ENCODE results near the gene PDLIM1.
A peak's percentile ranks its signal among the peaks of the same experiment; 100 is the strongest.
"Not testable (repeated sequence)": the region's sequence is repeated elsewhere in the genome, so short reads cannot be mapped to it uniquely, and the experiment has no call there.

PDLIM1 gene

DNA sequence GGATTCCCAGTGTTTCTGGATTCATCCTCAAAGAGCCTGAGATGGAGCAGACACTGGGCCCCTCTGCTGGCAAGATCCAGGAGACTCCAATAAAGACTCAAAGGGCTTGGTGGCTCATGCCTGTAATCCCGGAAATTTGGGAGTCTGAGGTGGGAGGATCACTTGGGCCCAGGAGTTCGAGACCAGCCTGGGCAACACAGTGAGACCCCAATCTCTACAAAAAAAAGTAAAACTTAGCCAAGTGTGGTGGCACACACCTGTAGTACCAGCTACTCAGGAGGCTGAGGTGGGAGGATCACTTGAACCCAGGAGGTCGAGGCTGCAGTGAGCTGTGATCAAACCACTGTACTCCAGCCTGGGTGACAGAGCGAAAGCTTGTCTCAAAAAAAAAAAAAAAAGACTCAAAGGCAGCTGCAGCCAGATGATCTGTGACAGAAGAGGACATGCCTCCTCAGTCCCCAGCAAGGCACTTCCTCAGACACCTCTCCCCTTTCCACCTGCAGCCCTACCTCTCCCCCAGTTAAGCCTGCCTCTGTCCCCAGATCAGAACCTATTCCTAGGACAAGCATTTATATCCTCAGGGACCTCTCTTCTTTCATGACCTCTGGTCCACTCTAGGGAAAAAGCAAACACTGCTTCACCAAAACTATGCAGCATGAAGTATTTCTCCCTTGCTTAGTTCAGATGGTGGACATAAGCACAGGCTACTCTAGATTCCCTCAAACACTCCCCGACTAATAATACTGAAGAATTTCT, 27.9 kb downstream of the PDLIM1 start:
- DNase-seq, result no peak

DNA sequence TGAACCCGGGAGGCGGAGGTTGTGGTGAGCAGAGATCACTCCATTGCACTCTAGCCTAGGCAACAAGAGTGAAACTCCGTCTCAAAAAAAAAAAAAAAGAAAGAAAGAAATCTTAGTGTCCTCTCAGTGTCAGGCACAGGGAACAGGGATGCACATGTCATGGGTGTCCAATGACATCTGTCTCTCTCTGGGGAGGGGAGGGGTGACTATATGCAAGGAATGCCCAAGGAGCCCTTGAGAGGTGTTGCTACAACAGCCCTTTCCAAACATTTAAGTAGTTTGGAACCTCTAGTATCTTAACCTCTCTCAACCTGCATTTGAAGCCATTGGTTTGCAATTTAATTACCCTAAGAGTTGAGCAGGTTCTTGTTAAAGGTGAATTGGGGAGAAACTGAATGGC, 28.9 kb downstream of the PDLIM1 start:
- DNase-seq, result no peak

DNA sequence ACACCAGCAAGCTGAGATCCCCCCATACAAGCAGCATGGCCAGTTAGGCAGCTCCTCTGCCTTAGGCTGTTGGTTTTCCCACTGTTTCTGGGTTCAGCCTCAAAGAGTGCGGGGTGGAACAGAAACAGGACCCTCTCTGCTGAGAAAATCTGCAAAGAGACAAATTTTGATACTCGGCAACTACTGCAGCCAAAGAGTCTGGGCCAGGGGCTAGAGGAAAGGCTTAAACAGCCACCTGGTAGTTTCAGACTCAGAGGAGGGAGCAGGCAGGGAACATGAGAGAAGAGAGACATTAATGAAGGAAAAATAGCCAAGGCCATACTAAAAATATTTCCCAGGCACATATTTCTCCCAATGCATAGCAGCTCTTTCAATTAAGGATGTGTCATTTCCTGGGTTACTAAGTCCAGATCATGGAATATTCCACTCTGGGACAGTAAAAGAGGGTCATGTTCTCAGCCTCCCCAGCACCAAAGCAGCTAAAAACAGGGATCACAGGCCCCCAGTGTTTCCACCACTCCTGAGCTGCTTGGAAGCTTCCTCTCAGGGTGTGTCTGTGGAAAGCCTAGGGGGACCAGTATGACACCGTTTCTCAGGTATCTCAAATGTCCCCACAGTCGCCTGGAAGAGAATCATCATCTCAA, 29.8 kb downstream of the PDLIM1 start:
- DNase-seq, result no peak

DNA sequence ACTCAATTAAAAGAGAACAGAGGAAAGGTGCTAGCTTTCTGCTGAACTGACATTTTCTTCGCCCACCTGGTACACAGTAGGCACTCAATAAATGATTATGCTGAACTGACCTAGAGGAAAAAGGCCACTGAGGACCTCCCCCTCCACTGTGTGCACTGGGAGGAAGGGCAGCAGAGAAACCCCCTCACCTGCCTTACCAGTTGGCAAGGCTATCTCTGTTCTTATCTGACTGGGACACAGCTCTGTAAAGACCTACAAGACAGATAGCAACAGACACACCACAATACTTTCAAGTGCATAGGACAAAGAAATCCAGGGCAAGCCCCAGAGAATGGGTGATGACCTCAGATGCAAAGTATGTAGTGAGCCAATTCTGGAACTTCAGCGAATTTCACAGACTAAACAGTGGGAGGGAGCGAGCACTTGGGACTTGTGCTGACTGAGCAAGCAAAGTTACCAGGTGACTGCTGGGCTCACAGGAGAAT, 30.4 kb downstream of the PDLIM1 start:
- DNase-seq, result no peak

DNA sequence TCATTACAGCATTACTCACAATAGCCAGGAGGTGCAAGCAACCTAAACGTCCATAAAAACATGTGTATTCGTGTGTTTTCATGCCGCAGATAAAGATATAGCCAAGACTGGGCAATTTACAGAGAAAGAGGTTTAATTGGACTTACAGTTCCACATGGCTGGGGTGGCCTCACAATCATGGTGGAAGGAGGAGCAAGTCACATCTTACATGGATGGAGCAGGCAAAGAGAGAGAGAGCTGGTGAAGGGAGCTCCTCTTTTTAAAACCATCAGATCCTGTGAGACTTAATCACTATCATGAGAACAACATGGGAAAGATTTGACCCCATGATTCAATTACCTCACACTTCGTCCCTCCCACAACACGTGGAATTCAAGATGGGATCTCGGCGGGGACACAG, 33.0 kb downstream of the PDLIM1 start:
- DNase-seq, result no peak

DNA sequence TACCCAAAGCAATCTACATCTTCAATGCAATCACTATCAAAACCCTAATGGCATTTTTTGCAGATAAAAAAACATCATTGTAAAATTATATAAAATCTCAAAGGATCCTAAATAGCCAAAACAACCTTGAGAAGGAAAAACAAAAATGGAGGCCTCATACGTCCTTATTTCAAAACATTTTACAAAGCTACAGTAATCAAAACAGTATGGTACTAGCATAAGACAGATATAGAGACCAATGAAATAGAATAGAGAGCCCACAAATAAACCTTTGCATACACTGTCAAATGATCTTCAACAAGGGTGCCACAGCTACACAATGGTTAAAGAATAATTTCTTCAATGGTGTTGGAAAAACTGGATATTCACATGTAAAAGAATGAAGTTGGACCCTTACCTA, 34.5 kb downstream of the PDLIM1 start:
- DNase-seq, result no peak

DNA sequence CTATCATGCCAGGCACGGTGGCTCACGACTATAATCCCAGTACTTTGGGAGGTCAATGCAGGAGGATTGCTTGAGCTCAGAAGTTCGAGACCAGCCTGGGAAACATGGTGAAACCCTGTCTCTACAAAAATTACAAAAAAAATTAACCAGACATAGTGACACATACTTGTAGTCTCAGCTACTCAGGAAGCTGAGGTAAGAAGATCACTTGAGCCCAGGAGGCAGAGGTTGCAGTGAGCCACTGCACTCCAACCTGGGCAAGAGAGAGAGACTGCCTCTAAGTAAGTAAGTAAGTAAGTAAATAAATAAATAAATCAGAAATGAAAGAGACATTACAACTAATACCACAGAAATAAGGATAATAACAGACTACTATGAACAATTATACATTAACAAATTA, 36.2 kb downstream of the PDLIM1 start:
- DNase-seq, result no peak

DNA sequence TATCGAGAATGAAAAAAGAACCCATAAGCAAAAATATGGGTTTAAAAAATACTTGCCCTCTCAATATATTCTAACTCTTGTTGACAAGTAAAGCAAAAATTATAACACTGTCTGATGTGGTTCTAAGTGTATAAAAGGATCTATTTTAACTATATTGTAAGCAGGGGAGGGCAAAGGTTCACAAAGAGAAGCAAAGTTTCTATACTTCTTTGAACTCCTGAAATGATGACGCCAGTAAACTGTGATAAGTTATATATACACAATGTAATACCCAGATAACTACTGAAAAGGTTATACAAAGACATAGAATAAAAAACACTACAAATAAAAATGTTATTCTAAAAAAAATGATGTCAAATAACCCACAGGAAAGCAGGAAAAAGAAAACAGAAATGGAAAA, 37.1 kb downstream of the PDLIM1 start:
- DNase-seq, result no peak

DNA sequence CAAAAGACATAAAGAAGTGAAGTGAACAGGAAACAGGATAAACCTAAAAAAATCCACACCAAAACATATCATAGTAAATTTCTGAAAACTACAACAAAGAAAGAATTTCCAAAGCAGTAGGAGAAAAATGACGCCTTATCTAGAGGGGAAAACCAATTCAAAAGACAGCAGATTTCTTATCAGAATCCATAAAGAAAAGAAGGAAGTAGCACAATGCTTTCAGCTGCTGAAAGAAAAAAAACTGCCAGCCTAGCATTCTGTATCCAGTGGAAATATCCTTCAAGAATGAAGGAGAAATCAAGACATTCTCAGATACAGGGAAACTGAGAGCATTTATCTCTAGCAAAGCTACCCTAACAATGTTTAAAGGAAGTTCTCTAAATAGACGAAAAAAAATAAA, 37.8 kb downstream of the PDLIM1 start:
- no peak for DNase-seq

DNA sequence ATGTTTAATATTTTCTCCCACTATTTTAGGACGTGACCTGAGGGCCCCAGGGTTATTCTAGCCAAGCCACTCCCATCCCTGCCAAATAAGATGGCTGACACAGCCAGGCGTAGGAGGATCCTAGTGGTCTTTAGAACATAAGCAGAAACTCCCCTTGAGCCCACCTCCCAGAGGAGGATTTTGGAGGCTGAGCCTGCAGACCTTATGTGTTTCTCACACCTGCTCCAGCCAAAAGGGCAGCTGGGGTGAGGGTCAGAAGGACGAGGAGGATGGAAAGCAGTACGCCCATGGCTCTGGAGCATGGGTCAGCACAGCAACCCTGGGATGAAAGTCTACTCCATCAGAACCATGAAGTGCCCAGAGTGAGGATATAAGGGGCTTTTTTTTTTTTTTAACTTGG, 39.9 kb downstream of the PDLIM1 start:
- DNase-seq, result no peak

DNA sequence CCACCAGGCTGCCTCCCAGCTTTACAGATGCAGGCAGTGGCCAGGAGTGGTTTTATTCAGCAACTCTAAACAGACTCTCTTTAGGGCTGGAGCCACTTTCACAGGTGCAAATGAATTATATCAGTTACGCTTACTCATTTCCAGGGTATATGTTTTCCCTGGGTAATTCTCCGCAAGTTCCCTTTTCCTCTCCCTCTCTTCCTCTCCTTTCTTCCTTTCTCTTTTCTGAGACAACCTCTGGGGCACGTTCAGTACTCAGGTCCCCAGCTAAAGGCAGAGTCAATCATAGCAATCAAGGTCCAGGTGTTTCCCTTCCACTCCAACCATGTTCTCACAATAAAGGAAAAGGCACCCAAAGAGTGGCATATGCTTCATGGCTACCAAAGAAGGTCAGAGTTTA, 41.3 kb downstream of the PDLIM1 start:
- no peak for DNase-seq

DNA sequence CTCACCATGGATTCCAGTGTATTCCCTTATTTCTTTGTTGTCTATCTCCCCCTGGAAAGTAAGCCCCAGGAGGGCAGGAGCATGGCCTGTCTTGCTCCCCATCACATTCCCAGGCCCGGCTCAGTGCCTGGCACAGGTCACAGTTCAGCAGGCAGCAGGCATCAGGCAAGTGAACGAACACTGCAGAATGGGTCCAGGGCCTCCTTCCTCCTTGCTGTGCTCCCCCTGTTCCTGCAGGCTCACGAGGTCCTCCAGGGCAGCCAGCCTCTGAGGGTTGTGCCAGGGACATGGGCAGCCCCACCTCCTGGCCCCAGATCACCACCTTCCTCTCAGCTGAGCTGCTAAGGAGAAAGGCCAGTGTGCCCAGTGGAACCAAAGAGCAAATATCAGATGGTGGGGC, 41.8 kb downstream of the PDLIM1 start:
- no peak for DNase-seq

DNA sequence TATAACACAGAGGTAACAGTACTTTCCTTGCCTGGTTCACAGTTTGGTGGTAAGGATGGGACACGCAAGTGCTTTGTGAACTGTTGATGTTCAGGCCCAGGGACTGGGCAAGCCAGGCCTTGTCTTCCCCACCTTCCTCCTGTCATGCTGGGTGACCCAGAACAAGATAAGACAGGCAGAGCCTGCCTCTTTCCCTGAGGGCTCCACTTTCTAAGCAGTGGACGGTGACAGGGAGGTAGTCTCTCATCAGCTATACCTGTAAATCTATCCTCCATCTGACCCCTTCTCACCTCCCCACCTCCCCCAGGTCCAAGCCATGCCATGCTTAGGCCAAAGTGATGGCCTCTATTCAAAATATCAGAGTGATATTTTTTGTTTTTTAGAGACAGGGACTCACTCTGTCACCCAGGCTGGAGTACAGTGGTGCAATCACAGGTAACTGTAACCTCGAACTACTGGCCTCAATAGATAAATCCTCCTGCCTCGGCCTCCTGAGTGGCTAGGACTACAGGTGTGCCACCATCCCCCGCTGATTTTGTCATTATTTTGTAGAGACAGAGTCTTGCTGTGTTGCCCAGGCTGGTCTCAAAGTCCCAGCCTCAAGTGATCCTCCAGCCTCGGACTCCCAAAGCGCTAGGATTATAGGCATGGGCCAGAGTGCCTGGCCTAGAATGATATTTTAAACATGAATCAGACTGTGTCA, 42.8 kb downstream of the PDLIM1 start:
- no peak for DNase-seq

DNA sequence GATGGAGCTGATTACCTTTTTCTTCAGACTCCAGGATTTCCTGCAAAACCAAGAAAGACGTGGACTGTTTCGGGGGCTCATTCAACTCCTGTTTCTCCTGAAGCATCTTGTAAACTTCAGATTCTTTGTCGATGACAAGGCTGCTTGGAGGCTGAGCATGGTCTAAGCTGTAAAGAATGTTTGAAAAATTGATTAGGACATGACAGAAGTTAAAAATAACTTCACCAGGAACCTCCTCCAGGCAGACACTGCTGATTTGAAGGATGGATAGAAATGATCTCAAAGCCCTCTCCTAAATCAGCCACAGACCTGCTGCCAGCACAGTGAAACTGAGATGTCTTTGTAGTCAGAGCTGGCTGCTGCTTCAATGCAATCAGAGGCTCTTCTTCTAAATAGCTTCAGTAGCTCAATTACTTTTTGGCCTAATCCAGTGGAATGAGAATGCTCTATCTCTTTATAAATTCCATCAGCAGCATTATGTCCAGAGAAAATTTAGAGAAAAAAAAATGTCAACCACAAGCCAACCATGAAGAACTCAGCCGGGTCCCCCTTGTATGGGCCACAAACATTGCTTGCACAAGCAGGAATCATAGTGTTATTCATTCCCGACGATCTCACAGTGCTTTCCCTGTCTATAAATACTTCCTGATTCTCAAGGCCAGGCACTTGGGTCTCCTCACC, 43.5 kb downstream of the PDLIM1 start:
- no peak for DNase-seq

DNA sequence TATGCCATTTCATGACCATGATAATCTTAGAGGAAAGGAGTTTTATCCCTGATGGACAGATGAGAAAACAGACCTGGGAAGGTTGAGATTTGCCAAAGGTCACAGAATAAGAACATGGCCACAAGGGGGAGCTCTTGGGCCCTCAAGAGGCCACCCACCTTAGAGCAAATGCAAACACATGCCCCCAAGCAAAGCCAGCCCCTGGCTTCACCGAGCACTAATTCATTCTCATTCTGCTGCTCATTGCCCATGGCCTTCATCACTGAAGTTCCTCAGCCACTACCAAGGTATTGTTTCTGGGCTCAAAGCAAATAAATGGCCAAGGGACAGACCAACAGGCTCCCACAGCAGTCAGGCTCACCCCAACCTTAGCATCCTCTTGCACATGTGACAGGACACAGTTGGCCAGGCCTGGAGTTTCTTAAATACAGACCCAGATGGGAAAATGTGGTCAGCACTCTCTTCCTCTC, 44.2 kb downstream of the PDLIM1 start:
- DNase-seq, result peak; percentile 66

DNA sequence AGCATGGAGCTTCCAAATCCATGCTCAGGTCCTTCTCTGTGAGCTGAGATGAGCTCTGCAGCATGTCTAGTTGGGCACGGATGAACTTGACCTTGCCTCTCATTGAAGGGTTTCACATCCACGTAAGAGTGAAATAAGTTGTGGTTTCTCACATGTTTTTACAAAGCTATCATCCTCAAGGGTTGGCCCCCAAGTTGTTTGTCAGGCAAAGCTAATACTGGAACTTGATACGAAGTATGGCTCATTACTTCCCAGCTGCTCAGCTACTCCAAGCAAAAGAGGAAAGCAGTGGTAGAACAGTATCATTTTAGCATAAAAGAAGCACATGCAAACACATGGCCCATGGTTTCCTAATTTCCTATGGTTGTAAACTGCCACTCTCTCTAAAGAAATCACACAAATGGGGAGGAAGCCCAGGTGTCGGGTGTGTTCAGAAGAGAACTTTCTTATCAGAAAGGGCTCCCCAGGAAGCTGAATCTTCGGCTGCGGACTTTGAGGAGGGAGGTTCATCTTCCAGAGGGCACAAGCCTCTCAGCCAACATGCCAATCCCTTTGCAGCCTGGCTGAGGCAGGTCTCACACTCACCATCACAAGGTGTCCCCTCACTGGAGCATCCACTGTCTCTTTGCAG, 45.3 kb downstream of the PDLIM1 start:
- DNase-seq, result peak; percentile 77

DNA sequence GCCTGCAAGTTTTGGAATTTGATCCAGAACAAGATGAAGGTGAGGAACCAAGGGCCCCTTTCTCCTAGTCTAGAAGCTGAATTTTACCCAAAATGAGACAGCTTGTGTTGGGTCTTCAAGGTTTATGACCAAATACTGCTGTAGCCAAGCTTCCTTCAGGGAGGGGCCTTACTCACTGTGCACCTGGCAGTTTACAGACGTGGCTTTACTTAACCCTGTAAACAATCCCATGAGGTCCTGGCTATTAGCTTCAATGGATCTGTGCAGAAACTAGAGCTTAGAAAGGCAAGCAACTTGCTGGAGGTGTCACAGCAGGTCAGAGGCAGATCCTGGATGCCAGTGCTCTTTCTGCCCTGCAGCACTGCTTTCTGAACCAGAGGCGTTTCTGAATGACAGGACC, 46.7 kb downstream of the PDLIM1 start:
- no peak for DNase-seq

DNA sequence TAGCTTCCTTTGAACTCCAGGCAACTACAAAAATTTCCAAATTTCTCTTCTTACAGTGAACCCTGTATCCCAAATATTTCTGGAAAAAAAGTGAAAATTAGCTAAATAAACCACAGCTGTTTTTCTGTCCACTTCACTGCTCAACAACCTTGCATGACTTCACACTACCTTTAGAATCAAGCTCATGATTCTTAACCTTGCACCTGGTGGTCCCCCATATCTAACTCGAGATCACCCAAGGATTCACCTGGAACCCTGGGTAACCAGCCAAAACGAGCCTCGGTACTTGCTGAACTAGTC, 47.5 kb downstream of the PDLIM1 start:
- no peak for DNase-seq

DNA sequence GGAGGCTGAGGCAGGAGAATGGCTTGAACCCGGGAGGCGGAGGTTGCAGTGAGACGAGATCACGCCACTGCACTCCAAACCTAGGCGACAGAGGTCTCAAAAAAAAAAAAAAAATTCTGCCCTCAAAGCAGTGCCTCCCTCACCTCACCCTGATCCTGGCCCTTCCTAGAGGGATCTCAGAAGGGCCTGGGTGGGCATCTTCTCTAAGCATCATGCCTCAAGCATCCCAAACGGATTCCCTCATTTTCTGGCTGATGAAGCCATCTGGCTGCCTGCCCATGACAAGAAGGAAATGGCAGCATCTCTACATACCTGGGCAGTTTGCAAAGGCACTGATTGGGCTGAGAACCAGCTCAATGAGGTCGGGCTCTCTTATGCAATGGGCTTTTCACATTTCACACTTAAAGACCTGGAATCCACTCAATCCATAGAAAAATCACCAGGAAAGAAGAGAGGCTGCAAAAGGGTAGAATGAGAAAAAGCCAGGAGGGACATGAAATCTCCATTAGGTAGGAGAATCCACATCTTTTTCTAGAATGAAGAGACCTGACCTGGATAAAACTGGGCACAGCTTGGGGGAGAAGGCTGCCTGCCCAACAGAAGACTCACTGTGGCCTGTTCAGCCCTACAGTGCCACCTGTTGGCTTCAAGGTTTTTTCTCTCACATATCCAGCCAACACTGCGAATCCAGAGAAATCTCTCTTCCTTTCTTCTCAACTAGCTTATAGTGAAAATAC, 48.1 kb downstream of the PDLIM1 start:
- peak; percentile 57 for DNase-seq

DNA sequence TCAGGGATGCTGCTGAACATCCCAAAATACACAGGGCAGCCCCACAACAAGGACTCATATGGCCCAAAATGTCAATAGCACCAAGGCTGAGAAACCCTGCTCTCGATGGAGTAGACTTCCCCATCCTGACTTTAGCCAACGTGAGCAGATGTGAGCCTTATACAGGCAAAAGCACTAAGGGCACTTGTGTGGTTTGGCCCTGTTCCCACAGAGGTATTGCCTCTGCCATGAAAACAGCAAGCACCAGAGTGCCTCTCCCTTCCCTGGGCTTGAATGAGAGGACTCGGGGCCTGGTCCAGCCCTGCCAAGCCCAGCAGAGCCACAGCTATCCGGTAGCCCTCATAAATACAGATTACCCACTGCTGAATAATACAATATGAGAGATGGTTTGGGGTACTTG, 49.3 kb downstream of the PDLIM1 start:
- no peak for DNase-seq

DNA sequence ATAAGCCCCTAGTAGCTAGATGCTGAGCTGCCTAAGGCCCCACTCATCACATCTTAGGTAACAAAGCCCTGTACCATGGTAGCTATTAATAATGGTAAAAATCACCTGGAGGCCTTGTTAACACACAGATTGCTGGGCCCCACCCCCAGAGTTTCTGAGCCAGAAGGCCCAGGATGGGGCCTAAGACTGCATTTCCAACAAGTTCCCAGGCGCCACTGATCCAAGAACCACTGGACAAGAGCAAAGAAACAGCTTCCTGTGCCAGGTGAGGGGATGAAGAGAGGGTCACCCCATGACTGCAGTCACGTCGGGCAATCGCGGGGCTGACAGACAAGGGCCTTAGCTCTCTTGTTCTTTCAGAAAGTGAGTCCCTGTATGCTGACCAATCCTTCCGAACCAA, 50.0 kb downstream of the PDLIM1 start:
- DNase-seq, result no peak

DNA sequence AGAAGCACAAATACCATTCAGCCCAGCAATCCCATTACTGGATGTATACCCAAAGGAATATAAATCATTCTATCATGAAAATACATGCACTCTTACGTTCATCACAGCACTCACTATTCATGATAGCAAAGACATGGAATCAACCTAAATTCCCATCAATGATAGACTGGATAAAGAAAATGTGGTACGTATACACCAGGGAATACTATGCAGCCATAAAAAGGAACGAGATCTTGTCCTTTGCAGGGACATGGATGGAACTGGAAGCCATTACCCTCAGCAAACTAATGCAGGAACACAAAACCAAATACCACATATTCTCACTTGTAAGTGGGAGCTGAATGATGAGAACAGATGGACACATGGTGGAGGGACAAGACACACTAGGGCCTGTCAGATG, 50.7 kb downstream of the PDLIM1 start:
- not testable (repeated sequence) for DNase-seq

Measured in activated CD4-positive, alpha-beta T cell treated with anti-CD3 and anti-CD28 coated beads, Interleukin-2, amount 50 U/mL, for 16 hours (primary cell).